ENCODE data around the gene MCU.
A peak's percentile ranks its signal among the peaks of the same experiment; 100 is the strongest.
"Not testable (repeated sequence)": the region's sequence is repeated elsewhere in the genome, so short reads cannot be mapped to it uniquely, and the experiment has no call there.

MCU gene

GRCh38 chr10:72759584-72759983 lies 67.6 kb downstream of the MCU start:
- no peak for DNase-seq (ENCODE audit: low read depth, low spot score)

GRCh38 chr10:72761498-72761897 lies 69.6 kb downstream of the MCU start:
- DNase-seq (ENCODE audit: low read depth, low spot score): no peak

- DNase-seq (ENCODE audit: low read depth, low spot score): no peak
These were observed 70.1 kb downstream of the MCU start for GRCh38 chr10:72762042-72762441.

GRCh38 chr10:72763201-72763600 lies 71.3 kb downstream of the MCU start:
- no peak for DNase-seq (ENCODE audit: low read depth, low spot score)

- peak; percentile 87 for DNase-seq (ENCODE audit: low read depth, low spot score)
These were observed 72.2 kb downstream of the MCU start for GRCh38 chr10:72764151-72764550.

GRCh38 chr10:72765051-72765745 lies 73.3 kb downstream of the MCU start:
- DNase-seq (ENCODE audit: low read depth, low spot score): no peak

GRCh38 chr10:72771195-72771594 lies 79.3 kb downstream of the MCU start:
- not testable (repeated sequence) for DNase-seq (ENCODE audit: low read depth, low spot score)

- no peak for DNase-seq (ENCODE audit: low read depth, low spot score)
These were observed 80.1 kb downstream of the MCU start for GRCh38 chr10:72772031-72772430.

GRCh38 chr10:72779874-72780273 lies 87.9 kb downstream of the MCU start:
- DNase-seq (ENCODE audit: low read depth, low spot score): no peak

- DNase-seq (ENCODE audit: low read depth, low spot score): no peak
These were observed 90.8 kb downstream of the MCU start for GRCh38 chr10:72782649-72783330.

- no peak for DNase-seq (ENCODE audit: low read depth, low spot score)
These were observed 91.5 kb downstream of the MCU start for GRCh38 chr10:72783410-72783833.

- DNase-seq (ENCODE audit: low read depth, low spot score): peak; percentile 88
These were observed 92.8 kb downstream of the MCU start for GRCh38 chr10:72784551-72785351.

GRCh38 chr10:72785409-72785808 lies 93.5 kb downstream of the MCU start:
- no peak for DNase-seq (ENCODE audit: low read depth, low spot score)

- DNase-seq (ENCODE audit: low read depth, low spot score): no peak
These were observed 98.5 kb downstream of the MCU start for GRCh38 chr10:72790216-72790990.

GRCh38 chr10:72792288-72792687 lies 100.3 kb downstream of the MCU start:
- no peak for DNase-seq (ENCODE audit: low read depth, low spot score)

GRCh38 chr10:72793752-72794151 lies 101.8 kb downstream of the MCU start:
- no peak for DNase-seq (ENCODE audit: low read depth, low spot score)

GRCh38 chr10:72794260-72794659 lies 102.3 kb downstream of the MCU start:
- DNase-seq (ENCODE audit: low read depth, low spot score): peak; percentile 10

- peak; percentile 23 for DNase-seq (ENCODE audit: low read depth, low spot score)
These were observed 104.1 kb downstream of the MCU start for GRCh38 chr10:72796042-72796441.

GRCh38 chr10:72796538-72796937 lies 104.6 kb downstream of the MCU start:
- DNase-seq (ENCODE audit: low read depth, low spot score): no peak

- DNase-seq (ENCODE audit: low read depth, low spot score): no peak
These were observed 108.2 kb downstream of the MCU start for GRCh38 chr10:72800000-72800740.

- no peak for DNase-seq (ENCODE audit: low read depth, low spot score)
These were observed 108.8 kb downstream of the MCU start for GRCh38 chr10:72800741-72801092.
